HG03354 (cell line): ENCODE data around the gene GASK1A.

ENCODE experiments used
- ATAC-seq: cut with Tn5 transposase; IDR thresholded peaks from one replicate; pipeline ENCODE4 v1.9.1; 2021; ENCODE audit warnings: mild to moderate bottlenecking; ENCODE audit not compliant: unreplicated experiment, poor library complexity, severe bottlenecking

Gene GASK1A

GRCh38 chr3:43104660-43105595 lies 125.8 kb downstream of the GASK1A start:
- ATAC-seq: no peak

- ATAC-seq: peak; percentile 92
Observed at GRCh38 chr3:43105596-43106292, 126.6 kb downstream of the GASK1A start, which contains the start of gene POMGNT2. Gene POMGNT2, minus strand, starts transcription at chr3:43106079. Its CDS starts 24,648 bp downstream, at chr3:43081431.

- peak; percentile 17 for ATAC-seq
Observed at GRCh38 chr3:43106293-43106628, 127.2 kb downstream of the GASK1A start.
